Heart right ventricle (tissue), 16 donors: ENCODE data around the gene RPP30. TPM values are rescaled to one million over a fixed set of nuclear protein-coding genes. Genes with fewer than 3 reads are reported as not detected.
A peak's percentile ranks its signal among the peaks of the same experiment; 100 is the strongest.

Source experiments
- ATAC-seq, 8 donors: fragments of 200-7000 bp; cut with Tn5 transposase; one replicate each; pipeline ENCODE4 v1.9.1; 2020; ENCODE audit warnings: mild to moderate bottlenecking in 8 of 8, moderate library complexity in 8 of 8, moderate number of reproducible peaks in 1 of 8
- DNase-seq, 2 donors: peaks; one replicate each; pipeline ENCODE4 v3.0.0-alpha.2; 2020
- H3K27ac ChIP-seq, 10 donors: fragments of 200-600 bp; sonication (generic) in 2 of 10; one replicate each; pipeline versions ENCODE4 v1.5.0 to v1.8.0; 2020 to 2022; ENCODE audit warnings: mild to moderate bottlenecking in 3 of 10
- H3K27me3 ChIP-seq, 7 donors: fragments of 200-600 bp; one replicate each; pipeline ENCODE4 v1.8.0; 2021 to 2022; ENCODE audit warnings: mild to moderate bottlenecking in 2 of 7
- H3K36me3 ChIP-seq, 9 donors: fragments of 200-600 bp; sonication (generic) in 1 of 9; one replicate each; pipeline versions ENCODE4 v1.5.0 to v1.8.0; 2020 to 2022; ENCODE audit warnings: mild to moderate bottlenecking in 2 of 9
- H3K4me1 ChIP-seq, 9 donors: fragments of 200-600 bp; sonication (generic) in 1 of 9; one replicate each; pipeline versions ENCODE4 v1.5.0 to v1.8.0; 2020 to 2022; ENCODE audit warnings: mild to moderate bottlenecking in 4 of 9
- H3K4me3 ChIP-seq, 10 donors: fragments of 200-600 bp; sonication (generic) in 2 of 10; one replicate each; pipeline versions ENCODE4 v1.5.0 to v1.8.0; 2020 to 2022; ENCODE audit warnings: mild to moderate bottlenecking in 7 of 10, moderate library complexity in 2 of 10
- H3K9me3 ChIP-seq, 11 donors: fragments of 200-600 bp in 10 of 11; sonication (generic) in 2 of 11; one replicate each; pipeline versions ENCODE4 v1.5.0 to v1.8.0; 2013 to 2022; ENCODE audit warnings: mild to moderate bottlenecking in 2 of 11, control low read depth in 1 of 11, moderate library complexity in 1 of 11
- CTCF ChIP-seq, 9 donors: fragments of 200-600 bp; sonication (generic) in 2 of 9; IDR thresholded peaks; one replicate each; pipeline versions ENCODE4 v1.5.0 to v1.8.0; 2021 to 2022; ENCODE audit warnings: antibody characterized with exemption in 9 of 9, mild to moderate bottlenecking in 5 of 9, moderate library complexity in 1 of 9
- WGBS, 2 donors: extraction: QIAGEN DNeasy Blood & Tissue Kit; methylation state at CpG; one replicate each; pipeline ENCODE4 v1.1.7; 2013; ENCODE audit warnings: inconsistent platforms in 1 of 2; 5-methylcytosine and 5-hydroxymethylcytosine counted together
- intact Hi-C, 10 donors: fragments of 100-400 bp; cut with DNase I; formaldehyde crosslinking; loops; one replicate each; pipeline versions ENCODE4 v1.11.1 to v1.14.2; 2022
- polyA plus RNA-seq, 2 donors: library from polyadenylated mRNA; stranded (reverse); fragments of 200-250 nt; gene quantifications; one replicate each; pipeline ENCODE4 v1.2.3, GENCODE V29; 2013
- total RNA-seq, 10 donors: library from RNA; stranded (reverse); fragmentation: NEBNext Ultra II Directional in 3 of 10; extraction: Animal tissue kit (Norgen Biotek cat#: 25700) in 3 of 10; gene quantifications; one replicate each; pipeline versions ENCODE4 v1.2.1 to v1.2.4, GENCODE V29; 2021 to 2023
- donor health status: Arrhythmogenic right ventricular cardiomyopathy.
- donor health status: ischemic (EF 13 %, LVEDD 7.1; RV severe dilation, severe dysfunction).
- donor health status: healthy with polysubstance abuse.
- donor health status: DM: no; HTN: yes; CAD: no.
- donor health status: DM: no; HTN: no; CAD: no.
- donor health status: ischemic (EF 25% LVEDD 6.9; RV normal size, moderate dysfunction).
- donor health status: ischemic (EF 25% LVEDD 5.7; RV mildly dilated, moderate dysfunction).
- donor health status: healthy.
- donor health status: DM: yes; HTN: yes; CAD: no.
- donor health status: Ischemic cardiomyopathy.
- donor health status: ischemic (EF 35%, LVEDD 5.7; RV mildly dilated, moderate dysfunction).
- donor health status: nonischemic (EF 11% LVEDD 7.7; RV severe dilation, severe dysfunction).
- donor health status: DM: yes; HTN: yes; CAD: no.
- donor health status: PGD.
- donor health status: ischemic (EF 29% LVEDD 5.4; RV normal size, mild dysfunction).
- donor health status: nonischemic (EF 23%, LVEDD 6.1; RV moderate dilation, normal function).

Gene RPP30
- total and polyA plus RNA-seq, 12 donors = 27.9 to 41.8 (median 33.7) TPM

GRCh38 chr10:90919683-90920574 is 48.2 kb downstream of the RPP30 start:
- ATAC-seq (peak in 4 of 8 donors; percentile 1 to 32 (median 10)), DNase-seq (no peak)
- Histone ChIP-seq H3K9me3 (no peaks in the 10 kb centered on the region), H3K27ac (peak overlapping the region; percentile 66 to 91 (median 86)), H3K4me1 (peaks cover 0 to 12% (median 3%) of the 10 kb centered on the region in 9 donors), H3K27me3 (no peaks in the 10 kb centered on the region), H3K4me3 (peak overlapping the region; percentile 35 to 61 (median 49)), H3K36me3 (peaks cover 0 to 34% (median 0%) of the 10 kb centered on the region in 9 donors)
- intact Hi-C loops = loop anchor here in 6 of 10 donors (5.0 to 10.0 kb wide), 5 partner anchors 42 to 335 kb away; no protein-coding TSS in a partner anchor
- WGBS, 2 donors = 44 to 56% methylated on average over 8 of the region's 8 CpGs
- TF ChIP-seq CTCF (IDR thresholded peaks at IDR 0.05) = no peak

- DNase-seq = peak in 1 of 2 donors; percentile 73
- H3K4me1 ChIP-seq = peaks cover 0 to 14% (median 3%) of the 10 kb centered on the region in 9 donors
- peak within 1 kb of the TSS; percentile 67 to 91 (median 86) for H3K27ac ChIP-seq
- TF ChIP-seq CTCF (IDR thresholded peaks at IDR 0.05) = no peak
- ATAC-seq = peak; percentile 61 to 91 (median 80)
- H3K36me3 ChIP-seq = peaks cover 0 to 26% (median 0%) of the 10 kb centered on the region in 9 donors
- intact Hi-C loops = loop anchor here in 5 of 10 donors (5.0 kb wide), 4 partner anchors 41 to 326 kb away; no protein-coding TSS in a partner anchor
- WGBS, 2 donors = 25 to 40% methylated on average over 5 of the region's 5 CpGs
- no peaks in the 10 kb centered on the region for H3K9me3 ChIP-seq
- peak within 1 kb of the TSS; percentile 35 to 61 (median 49) for H3K4me3 ChIP-seq
- no peaks in the 10 kb centered on the region for H3K27me3 ChIP-seq
These were observed 49.4 kb downstream of the RPP30 start, which contains the start of gene ANKRD1 for GRCh38 chr10:90920986-90921666. TSS of gene ANKRD1 (minus strand) at chr10:90921087. CDS start at chr10:90921027, 60 bp downstream.

- no peak for TF ChIP-seq CTCF (IDR thresholded peaks at IDR 0.05)
- ATAC-seq (no peak), DNase-seq (no peak)
- intact Hi-C loops = loop anchor here in 6 of 10 donors (1.0 to 5.0 kb wide), 5 partner anchors 40 to 325 kb away; no protein-coding TSS in a partner anchor
- Histone ChIP-seq H3K4me3 (no peak overlapping the region), H3K36me3 (peaks cover 0 to 21% (median 0%) of the 10 kb centered on the region in 9 donors), H3K27ac (peak overlapping the region; percentile 34 to 91 (median 81)), H3K27me3 (no peaks in the 10 kb centered on the region), H3K4me1 (peaks cover 0 to 14% (median 3%) of the 10 kb centered on the region in 9 donors), H3K9me3 (no peaks in the 10 kb centered on the region)
- WGBS, 2 donors = 63 to 73% methylated on average over 3 of the region's 3 CpGs
These were observed 50.1 kb downstream of the RPP30 start for GRCh38 chr10:90921906-90922305.
